GM06990 (cell line): ENCODE data around the gene SRR.

Experiments used
- DNase-seq: peaks from one replicate; pipeline ENCODE4 v3.0.0-alpha.2; 2011; ENCODE audit not compliant: insufficient read length; ENCODE audit errors: extremely low read depth
- H3K27me3 ChIP-seq: replicated peaks from 2 replicates; pipeline ENCODE4 v1.6.0; 2011; ENCODE audit warnings: low read length; ENCODE audit not compliant: control insufficient read depth, insufficient read depth
- H3K36me3 ChIP-seq: 2 replicates; pipeline ENCODE4 v1.5.1; 2011; ENCODE audit warnings: low read length; ENCODE audit not compliant: control insufficient read depth, insufficient read depth
- H3K4me3 ChIP-seq: replicated peaks from 2 replicates; pipeline ENCODE4 v1.5.1; 2011; ENCODE audit warnings: low read depth, mild to moderate bottlenecking, control low read depth, low read length
- CTCF ChIP-seq: IDR thresholded peaks from 2 replicates; pipeline ENCODE4 v1.5.1; 2011; ENCODE audit warnings: low read length, control low read depth, mild to moderate bottlenecking, inconsistent platforms; ENCODE audit not compliant: insufficient read depth, poor library complexity, severe bottlenecking

The SRR gene

DNA sequence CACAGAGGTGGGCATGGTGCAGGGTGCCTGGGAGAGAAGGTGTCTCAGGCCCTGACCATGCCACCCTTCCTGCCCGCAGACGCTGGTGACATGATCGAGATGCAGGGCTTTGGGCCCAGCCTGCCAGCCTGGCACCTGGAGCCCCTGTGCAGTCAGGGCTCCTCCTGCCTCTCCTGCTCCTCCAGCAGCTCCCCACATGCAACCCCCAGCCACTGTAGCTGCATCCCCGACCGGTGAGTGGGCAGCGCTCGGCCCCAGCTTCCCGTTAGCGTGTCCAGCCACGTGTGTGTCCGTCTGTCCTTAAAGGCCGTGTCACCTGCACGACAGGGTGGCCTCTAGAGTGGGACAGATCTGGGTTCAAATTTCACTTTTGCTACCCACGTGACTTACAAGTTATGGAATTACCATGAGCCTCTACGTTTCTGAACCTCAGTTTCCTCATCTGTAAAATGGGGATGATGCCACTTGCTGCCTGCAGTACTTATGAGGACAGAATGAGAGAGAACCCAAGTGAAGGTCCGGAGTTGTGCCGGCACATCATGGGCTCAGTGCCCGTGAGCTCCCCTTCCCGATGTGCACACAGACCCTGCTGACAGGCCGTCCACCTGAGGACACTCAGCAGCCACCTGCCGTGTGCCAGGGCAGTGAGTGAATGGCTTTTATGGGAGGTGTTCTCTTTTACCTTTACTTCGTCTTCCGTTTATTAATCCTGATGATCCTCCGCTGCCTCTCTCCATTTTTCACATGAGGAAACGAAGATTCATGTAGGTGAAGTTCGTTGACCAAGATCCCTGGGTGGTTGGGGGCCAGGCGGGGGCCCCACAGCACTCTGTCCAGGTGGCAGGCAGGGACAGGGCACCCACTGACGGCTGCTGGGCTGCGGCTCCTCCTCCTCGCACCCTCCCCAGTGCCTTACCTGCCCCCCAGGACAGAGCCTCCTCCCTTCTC lies 67.7 kb downstream of the SRR start:
- no peak for DNase-seq
- Histone ChIP-seq H3K36me3 (peaks cover 2% of the 10 kb centered on the region; the same call in 1 of the 2 replicates), H3K4me3 (no peak overlapping the region), H3K27me3 (no peaks in the 10 kb centered on the region)
- no peak for TF ChIP-seq CTCF

DNA sequence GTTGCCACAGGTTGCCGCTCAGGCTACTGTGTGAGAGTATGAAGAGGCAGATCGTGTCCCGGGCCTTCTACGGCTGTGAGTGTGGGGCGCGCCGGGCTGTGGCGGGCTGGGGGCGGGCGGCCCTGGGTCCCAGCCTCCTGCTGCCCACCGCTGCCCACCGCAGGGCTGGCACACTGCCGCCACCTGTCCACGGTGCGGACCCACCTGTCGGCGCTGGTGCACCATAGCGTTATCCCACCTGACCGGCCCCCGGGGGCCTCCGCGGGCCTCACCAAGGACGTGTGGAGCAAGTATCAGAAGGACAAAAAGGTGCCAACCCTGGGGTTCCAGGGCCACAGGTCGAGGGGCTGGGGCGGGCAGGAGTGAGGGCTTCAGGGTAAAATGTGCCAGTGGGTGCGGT lies 68.4 kb downstream of the SRR start:
- Histone ChIP-seq H3K27me3 (no peaks in the 10 kb centered on the region), H3K4me3 (no peak overlapping the region), H3K36me3 (peaks cover 6% of the 10 kb centered on the region)
- no peak for DNase-seq
- TF ChIP-seq CTCF = no peak

DNA sequence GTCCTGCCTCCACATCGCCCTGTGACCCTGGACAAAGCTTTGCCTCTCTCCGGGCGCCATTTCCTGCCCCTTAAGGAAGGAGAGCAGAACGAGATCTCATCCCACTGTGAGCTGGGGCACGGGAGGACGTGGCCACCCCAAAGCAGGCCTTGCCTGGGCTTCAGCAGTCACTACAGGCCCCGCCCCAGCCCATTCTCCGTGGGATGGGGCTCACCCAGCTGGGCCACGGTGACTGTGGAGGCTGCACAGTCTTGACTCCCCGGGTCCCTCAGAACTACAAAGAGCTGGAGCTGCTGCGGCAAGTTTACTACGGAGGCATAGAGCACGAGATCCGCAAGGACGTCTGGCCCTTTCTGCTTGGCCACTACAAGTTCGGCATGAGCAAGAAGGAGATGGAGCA lies 68.9 kb downstream of the SRR start:
- TF ChIP-seq CTCF = no peak
- no peak overlapping the region for H3K4me3 ChIP-seq
- H3K36me3 ChIP-seq = peaks cover 6% of the 10 kb centered on the region
- no peak for DNase-seq
- H3K27me3 ChIP-seq = no peaks in the 10 kb centered on the region

- no peak for TF ChIP-seq CTCF
- H3K27me3 ChIP-seq = no peaks in the 10 kb centered on the region
- no peak for DNase-seq
- peaks cover 6% of the 10 kb centered on the region for H3K36me3 ChIP-seq
- H3K4me3 ChIP-seq = no peak overlapping the region
Measured at GRCh38 chr17:2373179-2373578, 69.4 kb downstream of the SRR start.
